D721Med (cell line): ENCODE measurements around the gene SMG7.

Source experiments
- DNase-seq: peaks from one replicate; pipeline ENCODE4 v3.0.0; 2011; ENCODE audit warnings: low spot score; ENCODE audit not compliant: insufficient read length
- FAIRE-seq: peaks from 2 replicates; lab custom pipeline; 2011; peaks lifted over from hg19 to GRCh38; lab: Jason Lieb, UNC
- TF ChIP-seq, protein P1 (sequence below): IDR thresholded peaks from 2 replicates; pipeline ENCODE4 v1.5.1; 2012; ENCODE audit warnings: mild to moderate bottlenecking, control low read depth; ENCODE audit not compliant: insufficient read depth; ENCODE audit errors: missing control alignments

The SMG7 gene

DNA sequence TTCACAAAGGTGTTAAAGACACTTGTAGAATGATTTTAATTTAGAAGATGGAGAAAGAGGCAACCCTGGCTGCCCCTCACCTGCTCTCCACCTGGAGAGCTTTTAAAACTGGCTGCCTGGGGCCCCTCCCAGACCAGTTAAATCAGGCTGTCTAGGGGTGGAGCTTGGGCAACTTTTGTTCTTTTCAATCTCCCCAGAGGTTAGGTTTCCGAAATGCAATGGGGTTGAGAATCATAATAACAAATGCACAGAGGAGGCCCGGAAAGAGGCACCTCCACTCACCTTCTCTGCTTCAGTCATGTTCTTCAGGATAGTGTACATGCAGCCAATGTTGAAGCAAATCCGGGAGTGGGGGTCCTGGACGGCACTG lies 117.6 kb downstream of the SMG7 start:
- TF ChIP-seq, protein P1, sequence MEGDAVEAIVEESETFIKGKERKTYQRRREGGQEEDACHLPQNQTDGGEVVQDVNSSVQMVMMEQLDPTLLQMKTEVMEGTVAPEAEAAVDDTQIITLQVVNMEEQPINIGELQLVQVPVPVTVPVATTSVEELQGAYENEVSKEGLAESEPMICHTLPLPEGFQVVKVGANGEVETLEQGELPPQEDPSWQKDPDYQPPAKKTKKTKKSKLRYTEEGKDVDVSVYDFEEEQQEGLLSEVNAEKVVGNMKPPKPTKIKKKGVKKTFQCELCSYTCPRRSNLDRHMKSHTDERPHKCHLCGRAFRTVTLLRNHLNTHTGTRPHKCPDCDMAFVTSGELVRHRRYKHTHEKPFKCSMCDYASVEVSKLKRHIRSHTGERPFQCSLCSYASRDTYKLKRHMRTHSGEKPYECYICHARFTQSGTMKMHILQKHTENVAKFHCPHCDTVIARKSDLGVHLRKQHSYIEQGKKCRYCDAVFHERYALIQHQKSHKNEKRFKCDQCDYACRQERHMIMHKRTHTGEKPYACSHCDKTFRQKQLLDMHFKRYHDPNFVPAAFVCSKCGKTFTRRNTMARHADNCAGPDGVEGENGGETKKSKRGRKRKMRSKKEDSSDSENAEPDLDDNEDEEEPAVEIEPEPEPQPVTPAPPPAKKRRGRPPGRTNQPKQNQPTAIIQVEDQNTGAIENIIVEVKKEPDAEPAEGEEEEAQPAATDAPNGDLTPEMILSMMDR = no peak
- FAIRE-seq = no peak
- DNase-seq = no peak

DNA sequence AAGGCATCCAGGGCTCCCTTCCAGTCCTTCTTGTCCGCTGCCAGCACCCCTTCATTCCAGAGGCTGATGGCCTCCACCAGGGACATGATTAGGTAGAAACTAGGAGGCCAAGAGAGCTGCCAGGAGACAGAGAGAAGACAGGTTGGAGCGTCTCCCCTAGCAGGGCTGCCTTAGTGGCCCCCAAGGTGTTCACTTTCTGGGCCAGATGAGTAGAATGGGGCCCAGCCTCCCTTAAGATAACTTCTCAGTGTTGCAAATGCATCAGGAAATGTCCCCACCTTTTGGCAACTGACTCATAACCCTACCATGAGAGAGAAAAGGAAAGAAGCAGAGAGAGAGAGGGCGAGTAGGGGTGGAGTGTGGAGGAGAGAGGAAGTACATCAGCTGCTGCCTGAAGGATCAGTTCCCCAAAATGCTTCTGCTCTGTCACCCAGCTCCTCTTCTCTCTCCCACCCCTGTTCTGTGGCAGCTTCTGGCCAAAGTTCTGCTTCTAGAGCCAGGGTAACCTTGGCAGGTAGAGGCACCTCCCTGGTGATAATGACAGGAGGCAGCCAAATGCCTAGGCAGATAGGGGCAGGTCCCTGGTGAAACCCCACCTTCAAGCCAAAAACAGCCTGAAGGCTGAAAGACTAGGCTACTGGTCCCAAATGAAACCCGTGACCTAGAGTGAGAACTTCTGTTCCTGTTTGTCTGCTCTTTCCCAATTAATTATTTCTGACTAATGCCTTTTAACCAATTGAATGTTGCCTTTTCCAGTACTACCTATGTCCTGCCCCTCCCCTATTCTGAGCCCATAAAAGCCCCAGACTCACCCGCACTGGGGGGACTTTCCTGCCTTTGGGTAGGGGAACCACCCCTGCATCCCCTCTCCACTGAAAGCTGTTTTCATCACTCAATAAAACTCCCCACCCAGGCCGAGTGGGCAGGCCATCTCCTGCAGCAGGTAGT lies 118.2 kb downstream of the SMG7 start, which contains the start of gene NCF2:
Gene NCF2 (minus strand): TSS at position 216 of the 948 bp plus-strand sequence. CDS start 130 bp downstream, at position 86.
- FAIRE-seq (no peak), DNase-seq (no peak)
- TF ChIP-seq, protein P1 = no peak

DNA sequence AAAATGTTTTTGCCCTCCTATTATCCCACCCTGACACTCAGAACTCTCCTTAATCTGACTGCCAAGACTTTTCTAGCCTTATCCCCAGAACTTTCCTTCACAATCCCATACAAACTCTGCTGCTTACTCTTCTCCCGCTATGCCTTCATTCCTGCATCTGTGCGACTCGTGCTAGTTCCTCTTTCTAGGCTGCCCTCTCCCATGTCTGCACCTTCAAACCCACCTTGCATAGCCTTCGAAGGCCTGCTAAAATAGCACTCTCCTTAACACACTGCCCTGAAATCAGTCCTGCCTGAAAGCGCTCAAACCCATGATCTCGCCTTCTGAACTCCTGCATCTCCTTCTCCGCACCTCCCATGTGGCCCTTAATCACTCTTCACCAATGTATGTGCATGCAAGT lies 120.4 kb downstream of the SMG7 start:
- FAIRE-seq (no peak), DNase-seq (no peak)
- TF ChIP-seq, protein P1 = no peak

DNA sequence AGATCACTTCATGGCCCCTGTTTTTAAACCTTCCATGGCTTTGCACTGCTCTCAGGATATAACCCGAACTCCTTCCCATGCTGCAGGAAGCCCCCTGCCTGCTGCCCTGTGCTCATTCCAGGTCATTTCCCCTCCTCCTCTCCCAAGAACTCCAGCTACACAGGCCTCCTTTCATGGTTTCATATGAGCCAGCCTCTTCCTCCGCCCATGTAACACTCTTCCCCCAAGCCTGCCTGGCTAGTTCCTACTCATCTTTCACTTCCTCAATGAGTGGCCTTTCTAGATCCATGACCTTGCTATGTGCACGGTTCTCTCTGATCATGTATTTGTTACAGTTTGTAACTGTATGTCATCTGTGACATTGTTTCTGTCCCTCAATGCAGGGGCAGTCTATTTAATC lies 121.1 kb downstream of the SMG7 start:
- TF ChIP-seq, protein P1 = no peak
- FAIRE-seq (no peak), DNase-seq (no peak)

DNA sequence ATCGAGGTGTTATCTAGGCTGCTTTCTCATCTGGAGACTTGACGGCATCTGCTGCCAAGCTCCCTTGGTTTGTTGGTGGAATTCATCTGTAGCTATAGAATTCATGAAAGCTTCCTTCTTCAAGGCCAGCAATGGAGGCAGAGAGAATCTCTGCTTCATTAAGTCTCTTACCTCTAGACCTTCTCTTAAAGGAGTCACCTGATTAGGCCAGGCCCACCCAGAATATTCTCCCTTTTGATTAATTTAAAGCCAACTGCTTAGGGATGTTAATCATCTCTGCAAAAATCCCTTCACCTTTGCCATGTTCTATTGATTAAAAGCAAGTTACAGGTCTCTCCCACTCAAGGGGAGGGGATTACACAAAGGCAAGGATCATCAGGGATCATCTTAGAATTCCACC lies 123.2 kb downstream of the SMG7 start:
- no peak for FAIRE-seq
- TF ChIP-seq, protein P1 = no peak
- no peak for DNase-seq

DNA sequence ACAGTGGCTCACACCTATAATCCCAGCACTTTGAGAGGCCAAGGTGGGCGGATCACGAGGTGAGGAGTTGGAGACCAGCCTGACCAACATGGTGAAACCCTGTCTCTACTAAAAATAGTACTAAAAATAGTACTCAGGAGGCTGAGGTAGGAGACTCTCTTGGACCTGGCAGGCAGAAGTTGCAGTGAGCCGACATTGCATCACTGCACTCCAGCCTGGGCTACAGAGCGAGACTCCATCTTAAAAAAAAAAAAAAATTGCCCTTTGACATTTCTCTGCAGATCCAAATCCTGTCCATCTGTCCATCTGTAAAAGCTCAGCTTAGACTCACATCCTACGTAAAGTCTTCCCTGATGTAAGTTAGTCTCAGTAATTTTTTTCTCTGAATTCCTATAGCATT lies 124.2 kb downstream of the SMG7 start:
- no peak for FAIRE-seq
- TF ChIP-seq, protein P1 = no peak
- no peak for DNase-seq

DNA sequence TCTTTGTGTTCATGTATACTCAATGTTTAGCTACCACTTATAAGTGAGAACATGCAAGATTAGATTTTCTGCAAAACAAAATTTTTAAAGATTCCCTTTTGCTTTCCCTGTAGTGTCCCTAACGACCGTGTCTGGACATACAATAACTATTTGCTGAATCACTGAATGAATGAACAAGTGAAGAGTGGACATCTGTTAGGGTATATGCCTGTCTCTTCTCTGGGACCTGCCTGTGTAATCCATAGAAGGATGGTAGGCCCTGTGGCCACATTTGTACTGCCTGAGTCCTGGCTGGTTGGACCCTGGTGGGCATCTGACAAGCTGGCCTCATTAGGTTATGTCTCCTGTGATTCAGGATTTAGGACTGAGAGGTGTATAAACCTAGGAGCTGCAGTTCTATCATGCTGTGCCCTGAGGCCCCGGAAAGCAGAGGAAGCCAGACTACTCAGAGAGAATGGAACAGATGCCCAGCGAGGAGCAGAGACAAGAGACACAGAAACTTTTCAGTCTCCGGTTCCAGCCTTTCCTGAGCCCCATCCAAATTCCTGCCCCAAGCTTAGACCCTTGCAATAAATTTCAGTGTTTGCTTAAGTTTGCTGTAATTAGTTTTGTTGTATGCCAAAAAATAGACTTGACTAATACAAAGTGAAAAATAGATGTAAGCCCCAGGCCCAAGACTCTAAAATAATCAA lies 125.5 kb downstream of the SMG7 start:
- no peak for FAIRE-seq
- no peak for DNase-seq
- TF ChIP-seq, protein P1 = no peak
